ENCODE results near the gene ELOVL6.

GRCh38 chr4:110137829-110138228, 60.6 kb downstream of the ELOVL6 start:
- TF ChIP-seq, protein P1, sequence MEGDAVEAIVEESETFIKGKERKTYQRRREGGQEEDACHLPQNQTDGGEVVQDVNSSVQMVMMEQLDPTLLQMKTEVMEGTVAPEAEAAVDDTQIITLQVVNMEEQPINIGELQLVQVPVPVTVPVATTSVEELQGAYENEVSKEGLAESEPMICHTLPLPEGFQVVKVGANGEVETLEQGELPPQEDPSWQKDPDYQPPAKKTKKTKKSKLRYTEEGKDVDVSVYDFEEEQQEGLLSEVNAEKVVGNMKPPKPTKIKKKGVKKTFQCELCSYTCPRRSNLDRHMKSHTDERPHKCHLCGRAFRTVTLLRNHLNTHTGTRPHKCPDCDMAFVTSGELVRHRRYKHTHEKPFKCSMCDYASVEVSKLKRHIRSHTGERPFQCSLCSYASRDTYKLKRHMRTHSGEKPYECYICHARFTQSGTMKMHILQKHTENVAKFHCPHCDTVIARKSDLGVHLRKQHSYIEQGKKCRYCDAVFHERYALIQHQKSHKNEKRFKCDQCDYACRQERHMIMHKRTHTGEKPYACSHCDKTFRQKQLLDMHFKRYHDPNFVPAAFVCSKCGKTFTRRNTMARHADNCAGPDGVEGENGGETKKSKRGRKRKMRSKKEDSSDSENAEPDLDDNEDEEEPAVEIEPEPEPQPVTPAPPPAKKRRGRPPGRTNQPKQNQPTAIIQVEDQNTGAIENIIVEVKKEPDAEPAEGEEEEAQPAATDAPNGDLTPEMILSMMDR (IDR thresholded peaks at IDR 0.05) = no peak
- no peak for TF ChIP-seq POLR2A (IDR thresholded peaks at IDR 0.05)

All from thyroid gland (tissue), 4 donors.